H4 (cell line): Measurements from ENCODE around the gene COA1. TPM values are rescaled to one million over a fixed set of nuclear protein-coding genes. Genes with fewer than 3 reads are reported as not detected.

Experiments
- DNase-seq: peaks from one replicate; pipeline ENCODE4 v3.0.0-alpha.2; 2015; ENCODE audit warnings: low spot score
- total RNA-seq: library from RNA; depleted of rRNA; stranded (reverse); fragments of >200 nt; shearing (Covaris generic); gene quantifications from 2 replicates; pipeline ENCODE4 v1.2.3, GENCODE V29; 2014; rRNA removed

COA1 gene
- total RNA-seq, 1 experiment from 2014 or later = 154 TPM

GRCh38 chr7:43592326-43592725 is 137.0 kb downstream of the COA1 start:
- no peak for DNase-seq

DNA sequence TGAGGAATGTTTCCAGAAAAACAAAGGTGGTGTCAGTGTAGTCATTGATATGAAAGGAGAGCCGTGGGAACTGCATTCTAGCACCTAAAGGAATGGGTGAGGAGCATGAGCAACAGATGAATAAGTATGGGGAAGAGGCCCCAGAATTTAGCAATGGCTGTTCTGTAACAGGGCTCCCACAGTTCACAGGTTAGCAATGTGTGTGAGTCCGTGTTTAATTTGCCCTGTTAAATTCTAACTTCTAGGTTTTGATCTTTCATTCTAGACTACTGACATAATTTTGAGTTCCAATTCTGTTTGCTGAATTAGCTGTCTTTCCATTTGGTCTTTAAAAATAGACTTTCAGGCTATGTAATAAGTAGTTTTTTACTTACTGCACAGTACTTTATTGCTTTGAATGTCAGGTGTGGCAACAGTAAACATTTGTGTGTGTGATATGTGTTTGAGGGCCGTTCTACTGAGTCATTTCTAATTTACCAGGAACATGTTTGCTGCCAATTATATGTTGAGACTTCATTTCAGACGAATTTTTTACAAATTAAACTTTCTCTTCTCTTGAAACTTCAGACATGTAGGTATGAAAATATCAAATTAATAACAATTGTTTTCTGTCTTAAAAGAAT is 137.7 kb downstream of the COA1 start:
- no peak for DNase-seq

DNA sequence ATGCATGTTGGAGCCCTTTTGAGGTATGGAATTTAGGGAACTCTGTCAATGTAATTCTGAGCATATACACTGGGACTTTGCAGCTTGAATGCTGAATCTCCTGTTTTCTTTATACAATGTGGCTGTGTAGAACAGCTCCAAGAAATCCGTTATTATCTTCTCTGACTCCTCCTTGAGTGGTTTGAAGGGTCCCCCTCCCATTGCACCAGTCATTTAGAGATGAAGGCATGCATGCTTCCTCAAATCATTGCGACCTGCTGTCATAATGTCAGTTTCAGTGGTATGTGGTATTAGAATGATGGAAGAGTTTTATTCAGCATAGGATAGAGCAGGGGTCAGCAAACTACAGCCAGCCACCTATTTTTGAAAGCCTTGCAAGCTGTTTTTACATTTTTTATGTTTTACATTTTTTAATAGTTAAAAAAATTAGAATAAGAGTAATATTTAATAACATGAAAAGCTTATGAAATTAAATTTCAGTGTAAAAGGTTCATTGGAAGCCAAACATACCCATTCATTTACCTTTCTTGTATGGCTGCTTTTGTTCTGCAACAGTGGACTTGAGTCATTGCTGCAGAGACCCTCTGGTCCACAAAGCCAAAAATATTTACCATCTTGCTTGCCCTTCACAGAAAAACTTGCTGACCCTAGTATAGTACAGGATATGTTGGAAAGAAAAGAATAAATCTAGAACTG is 138.3 kb downstream of the COA1 start:
- DNase-seq = no peak

DNA sequence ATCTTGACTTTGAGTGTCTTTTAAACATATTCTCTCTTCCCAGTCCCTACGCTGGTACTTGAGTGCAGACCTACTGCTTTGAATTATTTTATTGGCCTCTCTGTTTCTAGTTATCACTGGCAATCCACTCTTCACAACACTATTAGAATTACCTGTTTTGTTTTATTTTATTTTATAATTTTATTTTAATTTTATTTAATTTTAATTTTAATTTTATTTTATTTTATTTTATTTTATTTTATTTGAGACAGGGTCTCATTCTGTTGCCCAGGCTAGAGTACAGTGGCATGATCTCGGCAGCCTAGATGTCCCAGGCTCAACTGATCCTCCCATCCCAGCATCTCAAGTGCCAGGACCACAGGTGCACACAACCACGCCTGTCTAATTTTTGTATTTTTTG is 139.6 kb downstream of the COA1 start:
- DNase-seq = no peak

Other genes with a start within 250 kb of the COA1 start
- 161 and 166 TPM in 2 replicates for gene STK17A, start 146.4 kb downstream of the COA1 start, total RNA-seq
- 86.1 and 109 TPM in 2 replicates for gene BLVRA, start 29.2 kb upstream of the COA1 start, total RNA-seq
- 308 and 368 TPM in 2 replicates for gene MRPS24, start 140.0 kb upstream of the COA1 start, total RNA-seq
- gene URGCP, start 177.1 kb upstream of the COA1 start, total RNA-seq = 32.1 and 40.9 TPM in 2 replicates
- 34.0 and 35.7 TPM in 2 replicates for gene UBE2D4, start 196.9 kb upstream of the COA1 start, total RNA-seq